Urinary bladder (tissue), 4 donors: ENCODE results near the gene IGFLR1. TPM values are rescaled to one million over a fixed set of nuclear protein-coding genes. Genes with fewer than 3 reads are reported as not detected.

ENCODE experiments used
- DNase-seq: peaks from one replicate; pipeline ENCODE4 v3.0.0-alpha.2; 2015; ENCODE audit errors: extremely low spot score
- H3K27ac ChIP-seq: one replicate; pipeline ENCODE4 v1.5.1; 2013; ENCODE audit warnings: low read depth, mild to moderate bottlenecking, moderate library complexity
- H3K36me3 ChIP-seq: one replicate; pipeline ENCODE4 v1.6.1; 2013; ENCODE audit warnings: mild to moderate bottlenecking, moderate library complexity; ENCODE audit not compliant: insufficient read depth
- H3K4me1 ChIP-seq: one replicate; pipeline ENCODE4 v1.6.1; 2013; ENCODE audit warnings: mild to moderate bottlenecking, moderate library complexity; ENCODE audit not compliant: insufficient read depth
- H3K4me3 ChIP-seq: one replicate; pipeline ENCODE4 v1.5.1; 2013; ENCODE audit warnings: low read depth, low read length
- WGBS: extraction: QIAGEN DNeasy Blood & Tissue Kit; methylation state at CpG from one replicate; pipeline ENCODE4 v1.1.7; 2013; 5-methylcytosine and 5-hydroxymethylcytosine counted together
- polyA plus RNA-seq: library from polyadenylated mRNA; stranded (reverse); fragments of 200-250 nt; gene quantifications from one replicate; pipeline ENCODE4 v1.2.3, GENCODE V29; 2013
- total RNA-seq: library from RNA; depleted of rRNA; stranded (reverse); fragments of >200 nt; gene quantifications from one replicate; pipeline ENCODE4 v1.2.3, GENCODE V29; 2014
- donor health status: healthy with polysubstance abuse.
- donor health status: healthy.

IGFLR1 gene
- total and polyA plus RNA-seq, 2 donors: 0.53 to 21.2 TPM

DNA sequence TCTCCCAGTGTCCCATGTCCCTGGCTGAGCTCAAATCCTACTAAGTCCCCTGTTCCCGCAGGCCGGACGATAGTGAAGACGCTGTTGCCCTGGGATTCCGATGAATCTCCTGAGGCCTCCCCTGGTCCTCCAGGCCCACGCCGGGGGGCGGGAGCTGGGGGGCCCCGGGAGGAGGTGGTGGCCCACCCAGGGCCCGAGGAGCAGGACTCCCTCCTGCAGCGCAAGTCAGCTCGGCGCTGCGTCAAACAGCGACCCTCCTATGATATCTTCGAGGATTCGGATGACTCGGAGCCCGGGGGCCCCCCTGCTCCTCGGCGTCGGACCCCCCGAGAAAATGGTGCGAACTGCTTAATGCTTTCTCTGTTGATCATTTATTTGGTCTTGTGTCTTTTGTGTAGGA is 18.6 kb downstream of the IGFLR1 start:
- no peak overlapping the region for H3K27ac ChIP-seq
- WGBS: 95% methylated on average over 24 of the region's 24 CpGs
- no peaks in the 10 kb centered on the region for H3K4me1 ChIP-seq
- no peak overlapping the region for H3K4me3 ChIP-seq
- no peak for DNase-seq
- peaks cover 12% of the 10 kb centered on the region for H3K36me3 ChIP-seq

- 94% methylated on average over 16 of the region's 16 CpGs for WGBS
- H3K36me3 ChIP-seq: peaks cover 10% of the 10 kb centered on the region
- DNase-seq: no peak
- no peaks in the 10 kb centered on the region for H3K4me1 ChIP-seq
- H3K27ac ChIP-seq: no peak overlapping the region
- no peak overlapping the region for H3K4me3 ChIP-seq
These were observed 19.4 kb downstream of the IGFLR1 start for GRCh38 chr19:35722897-35723296.

- DNase-seq: no peak
- peaks cover 10% of the 10 kb centered on the region for H3K36me3 ChIP-seq
- WGBS: 94% methylated on average over 14 of the region's 14 CpGs
These were observed 19.8 kb downstream of the IGFLR1 start for GRCh38 chr19:35722461-35722860.

DNA sequence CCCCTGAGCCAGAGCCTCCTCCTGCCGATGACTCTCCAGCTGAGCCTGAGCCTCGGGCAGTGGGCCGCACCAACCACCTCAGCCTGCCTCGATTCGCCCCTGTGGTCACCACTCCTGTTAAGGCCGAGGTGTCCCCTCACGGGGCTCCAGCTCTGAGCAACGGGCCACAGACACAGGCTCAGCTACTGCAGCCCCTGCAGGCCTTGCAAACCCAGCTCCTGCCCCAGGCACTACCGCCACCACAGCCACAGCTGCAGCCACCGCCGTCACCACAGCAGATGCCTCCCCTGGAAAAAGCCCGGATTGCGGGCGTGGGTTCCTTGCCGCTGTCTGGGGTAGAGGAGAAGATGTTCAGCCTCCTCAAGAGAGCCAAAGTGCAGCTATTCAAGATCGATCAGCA is 20.9 kb downstream of the IGFLR1 start:
- WGBS: 92% methylated on average over 16 of the region's 16 CpGs
- peaks cover 7% of the 10 kb centered on the region for H3K36me3 ChIP-seq
- H3K4me3 ChIP-seq: no peak overlapping the region
- no peak overlapping the region for H3K27ac ChIP-seq
- H3K4me1 ChIP-seq: no peaks in the 10 kb centered on the region
- no peak for DNase-seq

More at GRCh38 chr19:35722461-35722860, 19.8 kb downstream of the IGFLR1 start:
- no peaks in the 10 kb centered on the region for H3K4me1 ChIP-seq
- no peak overlapping the region for H3K27ac ChIP-seq
- H3K4me3 ChIP-seq: no peak overlapping the region

DNA sequence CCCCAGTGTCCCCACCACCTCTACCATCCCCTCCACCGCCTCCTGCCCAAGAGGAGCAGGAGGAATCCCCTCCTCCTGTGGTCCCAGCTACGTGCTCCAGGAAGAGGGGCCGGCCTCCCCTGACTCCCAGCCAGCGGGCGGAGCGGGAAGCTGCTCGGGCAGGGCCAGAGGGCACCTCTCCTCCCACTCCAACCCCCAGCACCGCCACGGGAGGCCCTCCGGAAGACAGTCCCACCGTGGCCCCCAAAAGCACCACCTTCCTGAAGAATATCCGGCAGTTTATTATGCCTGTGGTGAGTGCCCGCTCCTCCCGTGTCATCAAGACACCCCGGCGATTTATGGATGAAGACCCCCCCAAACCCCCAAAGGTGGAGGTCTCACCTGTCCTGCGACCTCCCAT is 21.6 kb downstream of the IGFLR1 start:
- Histone ChIP-seq H3K4me1 (no peaks in the 10 kb centered on the region), H3K36me3 (peaks cover 7% of the 10 kb centered on the region), H3K4me3 (no peak overlapping the region), H3K27ac (no peak overlapping the region)
- no peak for DNase-seq
- WGBS: 81% methylated on average over 17 of the region's 17 CpGs

DNA sequence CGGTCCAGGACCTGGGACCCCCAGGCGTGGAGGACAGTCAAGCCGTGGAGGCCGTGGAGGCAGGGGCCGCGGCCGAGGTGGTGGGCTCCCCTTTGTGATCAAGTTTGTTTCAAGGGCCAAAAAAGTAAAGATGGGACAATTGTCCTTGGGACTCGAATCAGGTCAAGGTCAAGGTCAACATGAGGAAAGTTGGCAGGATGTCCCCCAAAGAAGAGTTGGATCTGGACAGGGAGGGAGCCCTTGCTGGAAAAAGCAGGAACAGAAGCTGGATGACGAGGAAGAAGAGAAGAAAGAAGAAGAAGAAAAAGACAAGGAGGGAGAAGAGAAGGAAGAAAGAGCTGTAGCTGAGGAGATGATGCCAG is 22.1 kb downstream of the IGFLR1 start:
- Histone ChIP-seq H3K27ac (no peak overlapping the region), H3K4me1 (no peaks in the 10 kb centered on the region), H3K36me3 (peaks cover 7% of the 10 kb centered on the region), H3K4me3 (no peak overlapping the region)
- DNase-seq: no peak
- WGBS: 92% methylated on average over 9 of the region's 9 CpGs

DNA sequence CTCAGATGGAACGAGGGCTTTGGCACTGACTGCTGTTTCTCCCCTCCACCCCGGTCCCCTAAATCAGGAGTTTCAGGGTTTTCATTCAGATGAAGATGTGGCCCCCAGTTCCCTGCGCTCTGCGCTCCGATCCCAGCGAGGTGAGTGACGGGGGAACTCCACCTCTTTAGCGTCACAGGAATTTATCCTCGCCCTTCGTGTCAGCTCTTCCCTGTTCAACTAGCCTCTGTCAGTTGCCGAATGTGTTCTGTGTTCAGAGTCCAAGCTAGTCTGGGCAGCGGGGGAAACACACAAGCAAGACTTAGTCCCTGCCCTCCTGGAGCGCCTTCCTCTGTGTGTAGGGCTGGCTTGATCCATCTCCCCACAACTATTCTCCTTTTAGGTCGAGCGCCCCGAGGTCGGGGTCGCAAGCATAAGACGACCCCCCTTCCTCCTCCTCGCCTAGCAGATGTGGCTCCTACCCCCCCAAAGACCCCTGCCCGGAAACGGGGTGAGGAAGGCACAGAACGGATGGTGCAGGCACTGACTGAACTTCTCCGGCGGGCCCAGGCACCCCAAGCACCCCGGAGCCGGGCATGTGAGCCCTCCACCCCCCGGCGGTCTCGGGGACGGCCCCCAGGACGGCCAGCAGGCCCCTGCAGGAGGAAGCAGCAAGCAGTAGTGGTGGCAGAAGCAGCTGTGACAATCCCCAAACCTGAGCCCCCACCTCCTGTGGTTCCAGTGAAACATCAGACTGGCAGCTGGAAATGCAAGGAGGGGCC is 22.7 kb downstream of the IGFLR1 start:
- Histone ChIP-seq H3K36me3 (peaks cover 5% of the 10 kb centered on the region), H3K4me3 (no peak overlapping the region), H3K4me1 (no peaks in the 10 kb centered on the region), H3K27ac (no peak overlapping the region)
- 86% methylated on average over 32 of the region's 32 CpGs for WGBS
- no peak for DNase-seq

GRCh38 chr19:35718345-35719041 is 23.8 kb downstream of the IGFLR1 start:
- Histone ChIP-seq H3K4me1 (no peaks in the 10 kb centered on the region), H3K27ac (peak overlapping the region; percentile 41), H3K4me3 (peak overlapping the region; percentile 94), H3K36me3 (peaks cover under 1% of the 10 kb centered on the region)
- WGBS: under 1% methylated on average over 42 of the region's 42 CpGs
- no peak for DNase-seq

GRCh38 chr19:35717665-35718344 is 24.4 kb downstream of the IGFLR1 start, which contains the start of gene KMT2B:
Gene KMT2B (plus strand): TSS chr19:35718003. CDS start chr19:35718019, 16 bp downstream.
- Histone ChIP-seq H3K36me3 (no peaks in the 10 kb centered on the region), H3K4me3 (peak within 1 kb of the TSS; percentile 94), H3K27ac (peak within 1 kb of the TSS; percentile 41), H3K4me1 (no peaks in the 10 kb centered on the region)
- under 1% methylated on average over 106 of the region's 109 CpGs for WGBS
- no peak for DNase-seq

- Histone ChIP-seq H3K27ac (peak overlapping the region; percentile 48), H3K36me3 (no peaks in the 10 kb centered on the region), H3K4me3 (peak overlapping the region; percentile 94), H3K4me1 (no peaks in the 10 kb centered on the region)
- peak; percentile 84 for DNase-seq
- under 1% methylated on average over 77 of the region's 77 CpGs for whole genome bisulfite sequencing
These were observed 25.2 kb downstream of the IGFLR1 start for GRCh38 chr19:35716801-35717664.

GRCh38 chr19:35715981-35716800 is 26.1 kb downstream of the IGFLR1 start:
- 3% methylated on average over 52 of the region's 52 CpGs for WGBS
- Histone ChIP-seq H3K36me3 (no peaks in the 10 kb centered on the region), H3K4me1 (no peaks in the 10 kb centered on the region), H3K27ac (peak overlapping the region; percentile 48), H3K4me3 (peak overlapping the region; percentile 94)
- DNase-seq: no peak

DNA sequence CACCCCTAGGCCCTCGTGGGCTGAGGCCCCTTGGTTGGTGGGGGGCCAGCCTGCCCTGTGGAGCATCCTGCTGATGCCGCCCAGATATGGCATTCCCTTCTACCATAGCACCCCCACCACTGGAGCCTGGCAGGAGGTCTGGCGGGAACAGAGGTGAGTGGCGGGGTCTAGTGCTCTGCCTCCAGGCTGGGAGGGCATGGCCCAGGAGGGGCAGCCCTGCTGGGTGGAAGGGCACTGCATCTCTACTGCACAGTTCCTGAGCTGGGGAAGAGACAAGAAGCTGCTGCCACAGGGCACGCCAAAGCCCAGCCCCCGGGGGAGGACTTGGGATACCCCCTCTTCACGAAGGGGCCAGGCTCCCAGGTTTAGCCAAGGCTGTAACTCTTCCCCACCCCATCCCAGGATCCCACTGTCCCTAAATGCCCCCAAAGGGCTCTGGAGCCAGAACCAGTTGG is 26.9 kb downstream of the IGFLR1 start:
- Histone ChIP-seq H3K36me3 (no peaks in the 10 kb centered on the region), H3K4me3 (no peak overlapping the region), H3K4me1 (no peaks in the 10 kb centered on the region), H3K27ac (no peak overlapping the region)
- DNase-seq: no peak
- WGBS: 74% methylated on average over 7 of the region's 7 CpGs
